Sigmoid colon (tissue), 4 donors: ENCODE measurements around the gene MTR.

Experiments used
- EP300 ChIP-seq, 4 donors: sonication (generic); formaldehyde crosslinking; IDR thresholded peaks; one replicate each; pipeline ENCODE4 v1.6.1; 2017; ENCODE audit warnings: antibody characterized with exemption in 4 of 4
- POLR2A ChIP-seq, 2 donors: fragments of 450-650 bp; IDR thresholded peaks; one replicate each; pipeline ENCODE4 v1.6.1; 2016; ENCODE audit warnings: antibody characterized with exemption in 2 of 2, mild to moderate bottlenecking in 2 of 2, moderate library complexity in 2 of 2
- POLR2AphosphoS5 ChIP-seq, 4 donors: sonication (generic); formaldehyde crosslinking; IDR thresholded peaks; one replicate each; pipeline ENCODE4 v1.6.1; 2017; ENCODE audit warnings: antibody characterized with exemption in 4 of 4
- TF ChIP-seq, protein P1 (sequence below), 4 experiments: fragments of 450-650 bp in 3 of 4; fragments of 200-600 bp in 1 of 4; IDR thresholded peaks; one replicate each; pipeline ENCODE4 v1.5.1; 2016 to 2019; ENCODE audit warnings: antibody characterized with exemption in 4 of 4, mild to moderate bottlenecking in 3 of 4, moderate library complexity in 2 of 4

DNA sequence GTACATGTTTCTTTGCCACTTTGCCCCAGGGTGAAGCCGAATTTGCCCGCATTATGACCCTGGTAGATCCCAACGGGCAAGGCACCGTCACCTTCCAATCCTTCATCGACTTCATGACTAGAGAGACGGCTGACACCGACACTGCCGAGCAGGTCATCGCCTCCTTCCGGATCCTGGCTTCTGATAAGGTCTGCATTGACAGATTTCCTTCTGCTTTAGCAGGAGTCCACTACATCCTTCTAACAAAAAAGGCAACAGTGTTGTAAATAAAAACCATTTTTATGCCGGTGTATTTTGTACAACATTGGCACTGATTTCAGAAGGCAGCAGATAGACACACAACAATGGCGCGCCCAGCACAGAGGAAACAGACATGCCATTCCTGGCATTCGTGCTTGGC, 34.1 kb upstream of the MTR start:
- TF ChIP-seq POLR2A (IDR thresholded peaks at IDR 0.05): no peak
- TF ChIP-seq, protein P1, sequence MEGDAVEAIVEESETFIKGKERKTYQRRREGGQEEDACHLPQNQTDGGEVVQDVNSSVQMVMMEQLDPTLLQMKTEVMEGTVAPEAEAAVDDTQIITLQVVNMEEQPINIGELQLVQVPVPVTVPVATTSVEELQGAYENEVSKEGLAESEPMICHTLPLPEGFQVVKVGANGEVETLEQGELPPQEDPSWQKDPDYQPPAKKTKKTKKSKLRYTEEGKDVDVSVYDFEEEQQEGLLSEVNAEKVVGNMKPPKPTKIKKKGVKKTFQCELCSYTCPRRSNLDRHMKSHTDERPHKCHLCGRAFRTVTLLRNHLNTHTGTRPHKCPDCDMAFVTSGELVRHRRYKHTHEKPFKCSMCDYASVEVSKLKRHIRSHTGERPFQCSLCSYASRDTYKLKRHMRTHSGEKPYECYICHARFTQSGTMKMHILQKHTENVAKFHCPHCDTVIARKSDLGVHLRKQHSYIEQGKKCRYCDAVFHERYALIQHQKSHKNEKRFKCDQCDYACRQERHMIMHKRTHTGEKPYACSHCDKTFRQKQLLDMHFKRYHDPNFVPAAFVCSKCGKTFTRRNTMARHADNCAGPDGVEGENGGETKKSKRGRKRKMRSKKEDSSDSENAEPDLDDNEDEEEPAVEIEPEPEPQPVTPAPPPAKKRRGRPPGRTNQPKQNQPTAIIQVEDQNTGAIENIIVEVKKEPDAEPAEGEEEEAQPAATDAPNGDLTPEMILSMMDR (IDR thresholded peaks at IDR 0.05): no peak
- no peak for TF ChIP-seq POLR2AphosphoS5 (IDR thresholded peaks at IDR 0.05)
- no peak for TF ChIP-seq EP300 (IDR thresholded peaks at IDR 0.05)
